Measurements from ENCODE around the gene PTPN2. TPM values are rescaled to one million over a fixed set of nuclear protein-coding genes. Genes with fewer than 3 reads are reported as not detected.
"Not testable (repeated sequence)": the region's sequence is repeated elsewhere in the genome, so short reads cannot be mapped to it uniquely, and the experiment has no call there.

PTPN2 gene
- total RNA-seq, 2 donors from 2014 or later, result 22.7 to 34.2 TPM

GRCh38 chr18:12907258-12907925 lies 23.4 kb upstream of the PTPN2 start:
- WGBS, 2 donors, result 42 to 57% methylated on average over 7 to 8 of the region's 8 CpGs
- TF ChIP-seq CTCF (IDR thresholded peaks at IDR 0.05) (no peak), POLR2A (IDR thresholded peaks at IDR 0.05) (no peak)
- H3K27ac ChIP-seq, result no peak overlapping the region

DNA sequence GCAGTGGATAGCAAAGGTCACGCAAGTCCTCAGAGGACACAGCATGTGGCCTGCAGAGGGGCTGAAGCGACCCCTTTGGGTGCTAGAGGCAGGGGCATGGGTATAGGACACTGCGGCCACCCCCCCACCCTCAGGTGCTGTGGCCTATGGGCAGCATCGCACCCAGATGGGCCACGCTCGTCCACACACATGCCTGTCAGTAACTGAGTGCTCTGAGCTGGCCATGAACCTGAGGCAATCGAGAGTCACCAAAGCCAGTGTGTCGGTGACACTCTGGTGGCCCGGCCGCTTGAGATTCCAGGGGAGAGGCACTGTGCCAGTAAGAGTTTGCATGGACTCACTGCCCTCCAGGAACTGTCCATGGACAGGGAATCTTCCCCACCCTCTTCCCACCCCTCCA lies 22.7 kb upstream of the PTPN2 start:
- ATAC-seq (no peak), DNase-seq (no peak)
- Histone ChIP-seq H3K36me3 (replicated peaks in 1 of 2; ENCODE audit: insufficient read depth in 1 of 2, low read depth in 2 of 2) (no peaks in the 10 kb centered on the region), H3K9me3 (no peaks in the 10 kb centered on the region), H3K4me1 (peaks cover 13% of the 10 kb centered on the region), H3K4me3 (no peak overlapping the region), H3K27ac (no peak overlapping the region), H3K27me3 (peaks cover 0 to 9% of the 10 kb centered on the region in 2 donors)
- 69 to 77% methylated on average over 5 to 9 of the region's 10 CpGs for WGBS, 2 donors
- intact Hi-C loops (cut with DNase I), result no loop called here
- TF ChIP-seq POLR2A (IDR thresholded peaks at IDR 0.05) (no peak), CTCF (IDR thresholded peaks at IDR 0.05) (no peak)

More at GRCh38 chr18:12907258-12907925, 23.4 kb upstream of the PTPN2 start:
- Histone ChIP-seq H3K4me3 (no peak overlapping the region), H3K9me3 (no peaks in the 10 kb centered on the region), H3K36me3 (replicated peaks in 1 of 2; ENCODE audit: insufficient read depth in 1 of 2, low read depth in 2 of 2) (no peaks in the 10 kb centered on the region), H3K4me1 (peaks cover 15% of the 10 kb centered on the region), H3K27me3 (peaks cover 0 to 9% of the 10 kb centered on the region in 2 donors)
- intact Hi-C loops (cut with DNase I), result no loop called here
- ATAC-seq (no peak), DNase-seq (no peak)

- peaks cover 0 to 5% of the 10 kb centered on the region in 2 donors for H3K27me3 ChIP-seq
- H3K27ac ChIP-seq, result no peak overlapping the region
- no peak overlapping the region for H3K4me3 ChIP-seq
- TF ChIP-seq POLR2A (IDR thresholded peaks at IDR 0.05) (no peak), CTCF (IDR thresholded peaks at IDR 0.05) (no peak)
- H3K4me1 ChIP-seq, result peaks cover 6% of the 10 kb centered on the region
- ATAC-seq, result no peak
- 70 to 79% methylated on average over 4 of the region's 4 CpGs for WGBS, 2 donors
- no peak for DNase-seq
- no peaks in the 10 kb centered on the region for H3K36me3 ChIP-seq (replicated peaks in 1 of 2; ENCODE audit: insufficient read depth in 1 of 2, low read depth in 2 of 2)
- intact Hi-C loops (cut with DNase I), result no loop called here
- no peaks in the 10 kb centered on the region for H3K9me3 ChIP-seq
Observed at GRCh38 chr18:12906119-12906518, 22.1 kb upstream of the PTPN2 start.

- Histone ChIP-seq H3K9me3 (no peaks in the 10 kb centered on the region), H3K4me1 (no peaks in the 10 kb centered on the region), H3K4me3 (no peak overlapping the region), H3K27ac (no peak overlapping the region), H3K36me3 (replicated peaks in 1 of 2; ENCODE audit: insufficient read depth in 1 of 2, low read depth in 2 of 2) (no peaks in the 10 kb centered on the region), H3K27me3 (no peaks in the 10 kb centered on the region)
- DNase-seq, result no peak
- no peak for ATAC-seq
- WGBS, 2 donors, result 64 to 65% methylated on average over 8 of the region's 8 CpGs
- TF ChIP-seq POLR2A (IDR thresholded peaks at IDR 0.05), result no peak
- TF ChIP-seq CTCF (IDR thresholded peaks at IDR 0.05), result no peak
- intact Hi-C loops (cut with DNase I), result no loop called here
Observed at GRCh38 chr18:12904012-12904516, 20.0 kb upstream of the PTPN2 start.

- H3K9me3 ChIP-seq; intact Hi-C loops (cut with DNase I); DNase-seq; H3K36me3 ChIP-seq (replicated peaks in 1 of 2; ENCODE audit: insufficient read depth in 1 of 2, low read depth in 2 of 2); H3K4me1 ChIP-seq; H3K27ac ChIP-seq; H3K4me3 ChIP-seq; H3K27me3 ChIP-seq; ATAC-seq: not testable (repeated sequence)
- 88 to 89% methylated on average over 12 of the region's 12 CpGs for WGBS, 2 donors
Observed at GRCh38 chr18:12901208-12901607, 17.2 kb upstream of the PTPN2 start.

GRCh38 chr18:12896784-12897333 lies 12.8 kb upstream of the PTPN2 start:
- intact Hi-C loops (cut with DNase I), result loop anchor here (10.0 kb wide), 1 partner anchor 152 kb away; no protein-coding TSS in a partner anchor
- WGBS, 2 donors, result 13 to 26% methylated on average over 14 to 32 of the region's 51 CpGs
- H3K36me3 ChIP-seq (replicated peaks in 1 of 2; ENCODE audit: insufficient read depth in 1 of 2, low read depth in 2 of 2); H3K4me1 ChIP-seq; H3K4me3 ChIP-seq; ATAC-seq; H3K27me3 ChIP-seq; H3K9me3 ChIP-seq; H3K27ac ChIP-seq; DNase-seq: not testable (repeated sequence)
